K562 (cell line): ENCODE measurements around the gene OSBPL3. TPM values are rescaled to one million over a fixed set of nuclear protein-coding genes. Genes with fewer than 3 reads are reported as not detected.

Source experiments
- ATAC-seq: fragments of 200-7000 bp; cut with Tn5 transposase; 3 replicates; pipeline ENCODE4 v1.9.1; 2020; ENCODE audit warnings: moderate library complexity
- BruUV-seq: library from RNA; stranded (reverse); fragments of 400-500 nt; replicated peaks from 2 replicates; lab custom pipeline; 2021; lab: Mats Ljungman, UMichigan
- CTCF ChIA-PET: fragments of 300-600 bp; formaldehyde crosslinking; extraction: SDS; loops from one replicate; lab custom pipeline; 2021; ENCODE audit warnings: low intra/inter-chr PET ratio; lab: Yijun Ruan, JAX
- POLR2A ChIA-PET: fragments of 300-600, 350-650 bp; sonication (Branson Sonifier 250); formaldehyde crosslinking; extraction: SDS; loops from one replicate; lab custom pipeline; 2021; ENCODE audit warnings: antibody characterized with exemption, inconsistent platforms; lab: Yijun Ruan, JAX
- DNase-seq, 4 experiments: peaks; one replicate each; pipeline versions ENCODE4 v3.0.0 to v3.0.0-alpha.2; 2011 to 2018; ENCODE audit warnings: low spot score in 3 of 4, mixed read lengths in 3 of 4; ENCODE audit errors: extremely low read depth in 1 of 4
- FAIRE-seq: peaks from 2 replicates; lab custom pipeline; 2011; peaks lifted over from hg19 to GRCh38; lab: Jason Lieb, UNC
- H2AFZ ChIP-seq: 2 replicates; pipeline ENCODE4 v1.6.0; 2011; ENCODE audit warnings: low read depth, low read length, control low read depth, inconsistent platforms
- H3K27ac ChIP-seq: fragments of 200-600 bp; 3 replicates; pipeline ENCODE4 v1.8.0; 2011; ENCODE audit warnings: low read depth, mild to moderate bottlenecking, control low read depth, inconsistent platforms, low read length, moderate library complexity, mixed read lengths; ENCODE audit errors: extremely low read depth
- H3K27me3 ChIP-seq, 2 experiments: fragments of 300-600 bp in 1 of 2; 2 replicates in 1 of 2; 3 replicates in 1 of 2; pipeline versions ENCODE4 v1.6.0 to v1.8.0; 2011; ENCODE audit warnings: inconsistent platforms in 2 of 2, low read length in 2 of 2, mild to moderate bottlenecking in 1 of 2, mixed read lengths in 1 of 2, moderate library complexity in 1 of 2; ENCODE audit not compliant: control insufficient read depth in 2 of 2, insufficient read depth in 2 of 2
- H3K36me3 ChIP-seq: fragments of 300-600 bp; 3 replicates; pipeline ENCODE4 v1.8.0; 2011; ENCODE audit warnings: mild to moderate bottlenecking, low read length, inconsistent platforms; ENCODE audit not compliant: control insufficient read depth, insufficient read depth
- H3K4me1 ChIP-seq, 2 experiments: fragments of 200-600 bp in 1 of 2; replicated peaks in 1 of 2; 2 replicates in 1 of 2; 3 replicates in 1 of 2; pipeline versions ENCODE4 v1.5.1 to v1.8.0; 2011; ENCODE audit warnings: inconsistent platforms in 2 of 2, low read length in 2 of 2, mild to moderate bottlenecking in 1 of 2, mixed read lengths in 1 of 2, moderate library complexity in 1 of 2; ENCODE audit not compliant: control insufficient read depth in 2 of 2, insufficient read depth in 2 of 2
- H3K4me2 ChIP-seq: 2 replicates; pipeline ENCODE4 v1.6.1; 2011; ENCODE audit warnings: low read length, control low read depth, inconsistent platforms, mixed read lengths; ENCODE audit not compliant: insufficient read depth
- H3K4me3 ChIP-seq: fragments of 200-600 bp; sonication (generic), shearing (Covaris generic); 2 replicates; pipeline ENCODE4 v1.5.1; 2016; ENCODE audit warnings: control low read depth, inconsistent platforms
- H3K79me2 ChIP-seq: fragments of 200-600 bp; 3 replicates; pipeline ENCODE4 v1.8.0; 2011; ENCODE audit warnings: low read length, inconsistent platforms; ENCODE audit not compliant: control insufficient read depth, insufficient read depth
- H3K9ac ChIP-seq, 2 experiments: 2 replicates each; pipeline versions ENCODE4 v1.6.0 to v1.6.1; 2011; ENCODE audit warnings: low read depth in 2 of 2, low read length in 2 of 2, control low read depth in 1 of 2, inconsistent platforms in 1 of 2, mild to moderate bottlenecking in 1 of 2, mixed read lengths in 1 of 2; ENCODE audit not compliant: insufficient read depth in 1 of 2
- H3K9me1 ChIP-seq: one replicate; pipeline ENCODE4 v1.6.0; 2011; ENCODE audit warnings: inconsistent platforms, mild to moderate bottlenecking, low read length, moderate library complexity; ENCODE audit not compliant: control insufficient read depth, insufficient read depth
- H3K9me3 ChIP-seq: replicated peaks from 2 replicates; pipeline ENCODE4 v1.5.1; 2011; ENCODE audit warnings: low read depth, low read length, inconsistent platforms; ENCODE audit not compliant: control insufficient read depth, insufficient read depth
- H4K20me1 ChIP-seq: replicated peaks from 2 replicates; pipeline ENCODE4 v1.6.1; 2011; ENCODE audit warnings: low read length, inconsistent platforms, mixed read lengths; ENCODE audit not compliant: control insufficient read depth, insufficient read depth
- CBX8 ChIP-seq: fragments of 200-600 bp; sonication (generic); IDR thresholded peaks from 2 replicates; pipeline ENCODE4 v1.6.1; 2012; ENCODE audit warnings: borderline replicate concordance, mixed run types, low read depth, mild to moderate bottlenecking, moderate library complexity, mixed read lengths, low read length, control low read depth, inconsistent platforms; ENCODE audit not compliant: poor library complexity, severe bottlenecking; ENCODE audit errors: extremely low read depth
- COPS2 ChIP-seq: fragments of 450-650 bp; conservative IDR thresholded peaks from 2 replicates; pipeline ENCODE4 v1.6.1; 2016; ENCODE audit warnings: mild to moderate bottlenecking, moderate library complexity
- DPF2 ChIP-seq: fragments of 450-650 bp; IDR thresholded peaks from 2 replicates; pipeline ENCODE4 v1.6.1; 2016
- ELK1 ChIP-seq: sonication (generic); formaldehyde crosslinking; IDR thresholded peaks from 2 replicates; pipeline ENCODE4 v1.8.1; 2022; ENCODE audit warnings: missing genetic modification reagents
- ETV1 ChIP-seq: fragments of 450-650 bp; conservative IDR thresholded peaks from 2 replicates; pipeline ENCODE4 v1.6.1; 2016; ENCODE audit warnings: missing genetic modification characterization, control low read depth, low read depth, missing compliant biosample characterization
- FOSL1 ChIP-seq: fragments of 200-800 bp; sonication (Bioruptor generic); conservative IDR thresholded peaks from 2 replicates; pipeline ENCODE4 v1.6.1; 2016; ENCODE audit warnings: missing genetic modification characterization, missing compliant biosample characterization
- FOXA3 ChIP-seq, 2 experiments: fragments of 450-650 bp in 1 of 2; sonication (generic) in 1 of 2; formaldehyde crosslinking; IDR thresholded peaks in 1 of 2; conservative IDR thresholded peaks in 1 of 2; 2 replicates each; pipeline versions ENCODE4 v1.4.0 to v1.8.0; 2020 to 2022; ENCODE audit warnings: mild to moderate bottlenecking in 2 of 2, missing genetic modification reagents in 1 of 2
- GTF3C2 ChIP-seq: IDR thresholded peaks from 3 replicates; pipeline ENCODE4 v1.6.1; 2011; ENCODE audit warnings: borderline replicate concordance, mild to moderate bottlenecking, moderate library complexity; ENCODE audit not compliant: insufficient read length; ENCODE audit errors: extremely low read depth
- LEF1 ChIP-seq: fragments of 450-650 bp; IDR thresholded peaks from 2 replicates; pipeline ENCODE4 v1.6.1; 2016; ENCODE audit warnings: mild to moderate bottlenecking
- NFE2 ChIP-seq: IDR thresholded peaks from 2 replicates; pipeline ENCODE4 v1.6.1; 2014; ENCODE audit warnings: antibody characterized with exemption, low read depth
- NR1H2 ChIP-seq: sonication (generic); formaldehyde crosslinking; IDR thresholded peaks from 2 replicates; pipeline ENCODE4 v1.4.0; 2020; ENCODE audit warnings: mild to moderate bottlenecking, missing genetic modification reagents
- NRF1 ChIP-seq, 2 experiments: fragments of 450-650 bp; IDR thresholded peaks in 1 of 2; conservative IDR thresholded peaks in 1 of 2; 2 replicates each; pipeline ENCODE4 v1.6.1; 2014; ENCODE audit warnings: mild to moderate bottlenecking in 2 of 2
- RBM15 ChIP-seq: fragments of 200-400 bp; formaldehyde crosslinking; IDR thresholded peaks from 2 replicates; pipeline ENCODE4 v1.6.1; 2018; ENCODE audit warnings: mild to moderate bottlenecking, low read length, moderate library complexity; ENCODE audit not compliant: insufficient read depth
- SRSF7 ChIP-seq: fragments of 200-400 bp; formaldehyde crosslinking; optimal IDR thresholded peaks from 2 replicates; pipeline ENCODE3; 2017; ENCODE audit warnings: mild to moderate bottlenecking, low read depth, low read length
- ZEB2 ChIP-seq: fragments of 450-650 bp; IDR thresholded peaks from 2 replicates; pipeline ENCODE4 v1.6.1; 2016
- ZKSCAN8 ChIP-seq: fragments of 200-800 bp; sonication (Bioruptor generic); IDR thresholded peaks from 2 replicates; pipeline ENCODE4 v1.6.1; 2016; ENCODE audit warnings: missing genetic modification characterization, missing compliant biosample characterization
- ZNF175 ChIP-seq: fragments of 200-800 bp; sonication (Bioruptor generic); IDR thresholded peaks from 2 replicates; pipeline ENCODE4 v1.6.1; 2016; ENCODE audit warnings: low read depth, mild to moderate bottlenecking, missing genetic modification characterization, missing compliant biosample characterization
- ZNF263 ChIP-seq: sonication (generic); formaldehyde crosslinking; IDR thresholded peaks from 2 replicates; pipeline ENCODE4 v1.8.0; 2022; ENCODE audit warnings: mild to moderate bottlenecking, missing genetic modification reagents, borderline replicate concordance
- ZNF584 ChIP-seq: fragments of 200-800 bp; sonication (Bioruptor generic); IDR thresholded peaks from 2 replicates; pipeline ENCODE4 v1.6.1; 2016; ENCODE audit warnings: low read depth, mild to moderate bottlenecking, missing genetic modification characterization, missing compliant biosample characterization
- ZNF764 ChIP-seq: fragments of 250-450 bp; sonication (Bioruptor Pico); IDR thresholded peaks from 2 replicates; pipeline ENCODE4 v1.4.0; 2020; ENCODE audit warnings: low read depth, mild to moderate bottlenecking, moderate library complexity
- WGBS: fragments of 100-300 bp; shearing (Covaris generic); methylation state at CpG from one replicate; pipeline ENCODE4 v1.1.6; 2016; ENCODE audit warnings: low coverage, mixed read lengths; ENCODE audit not compliant: insufficient coverage; ENCODE audit errors: missing lambda C conversion rate; 5-methylcytosine and 5-hydroxymethylcytosine counted together
- in situ Hi-C: fragments of 300-500 bp; cut with MboI; formaldehyde crosslinking; loops from 4 replicates; pipeline ENCODE4 v1.15.0; 2018; ENCODE audit warnings: inconsistent platforms, mixed read lengths
- intact Hi-C: fragments of 100-400 bp; cut with micrococcal nuclease; formaldehyde crosslinking; loops from 2 replicates; pipeline ENCODE4 v1.14.2; 2022
- polyA plus RNA-seq, 8 experiments: library from polyadenylated mRNA; depleted of rRNA in 4 of 8; stranded (reverse) in 5 of 8; unstranded in 3 of 8; fragments of >200 nt; fragmentation: Nextera tagmentation in 2 of 8; fragmentation: Illumina TruSeq in 1 of 8; extraction: Ambion mirVana in 2 of 8; extraction: Trizol in 1 of 8; gene quantifications; 2 replicates each; pipeline versions ENCODE4 v1.2.1 to v1.2.3, GENCODE V29; 2011 to 2014; ENCODE audit warnings: inconsistent platforms in 1 of 8, missing spikeins in 1 of 8
- total RNA-seq, 7 experiments: library from RNA; depleted of rRNA in 6 of 7; stranded (reverse); fragments of >200 nt in 6 of 7; fragmentation: Illumina TruSeq in 2 of 7; extraction: Trizol in 2 of 7; gene quantifications; 2 replicates each; pipeline versions ENCODE4 v1.2.1 to v1.2.3, GENCODE V29; 2011 to 2021; ENCODE audit warnings: low replicate concordance in 1 of 7

Gene OSBPL3
- total and polyA plus RNA-seq, 9 of the 15 experiments (the other 6 are each of a cell fraction or from before 2014, with no cell fraction given) = 4.8 to 37.2 (median 26.5) TPM

DNA sequence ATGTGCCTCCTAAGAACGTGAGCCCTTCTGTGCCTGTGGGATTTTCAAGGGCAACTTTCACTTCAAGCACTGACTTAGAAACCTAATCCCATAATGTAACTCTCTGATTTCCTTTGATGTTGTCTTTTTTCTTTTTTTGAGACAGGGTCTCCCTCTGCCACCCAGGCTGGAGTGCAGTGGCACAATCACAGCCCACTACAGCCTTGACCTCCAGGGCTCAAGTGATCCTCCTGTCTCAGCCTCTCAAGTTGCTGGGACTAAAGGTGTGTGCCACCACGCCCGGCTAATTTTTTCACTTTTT lies 158.3 kb downstream of the OSBPL3 start:
- BruUV-seq = no TSS peak
- peak overlapping the region; percentile 55 for H3K4me2 ChIP-seq
- no peaks in the 10 kb centered on the region for H3K9me3 ChIP-seq
- 62% methylated on average over 3 of the region's 3 CpGs for WGBS
- no peaks in the 10 kb centered on the region for H3K27me3 ChIP-seq
- POLR2A ChIA-PET = interaction anchor here (0.6 to 1.2 kb wide), 2 partner anchors 21 to 23 kb away, joined by 3 to 5 read pairs; no protein-coding TSS in a partner anchor
- FAIRE-seq (no peak), ATAC-seq (no peak), DNase-seq (no peak)
- intact Hi-C loops = loop anchor here (2.0 kb wide), 3 partner anchors 43 to 87 kb away; no protein-coding TSS in a partner anchor
- no peaks in the 10 kb centered on the region for H3K79me2 ChIP-seq
- H3K4me1 ChIP-seq = peaks cover 18 to 38% of the 10 kb centered on the region in 2 experiments; a peak in 4 of 5 replicates
- H3K9ac ChIP-seq = peak overlapping the region in 1 of 2 experiments; percentile 35; a peak in 1 of 4 replicates
- no peaks in the 10 kb centered on the region for H3K9me1 ChIP-seq
- no peak overlapping the region for H2AFZ ChIP-seq
- H3K4me3 ChIP-seq = no peak overlapping the region
- CTCF ChIA-PET = interaction anchor here (0.7 to 3.0 kb wide), 3 partner anchors 84 to 272 kb away, joined by 3 to 24 read pairs (median 21); no protein-coding TSS in a partner anchor
- H3K27ac ChIP-seq = peak overlapping the region; percentile 80
- peaks cover 69% of the 10 kb centered on the region for H3K36me3 ChIP-seq
- in situ Hi-C loops = no loop called here
- no peaks in the 10 kb centered on the region for H4K20me1 ChIP-seq
- TF ChIP-seq NR1H2 (CRISPR knock-in tag) = no peak
- no peak for TF ChIP-seq ZNF764 (CRISPR knock-in tag)
- TF ChIP-seq COPS2 = no peak
- TF ChIP-seq ZNF175 (CRISPR knock-in tag) = no peak
- no peak for TF ChIP-seq ZNF263 (CRISPR knock-in tag)
- no peak for TF ChIP-seq ZKSCAN8 (CRISPR knock-in tag)
- TF ChIP-seq CBX8 = no peak
- no peak for TF ChIP-seq NRF1 (conservative IDR thresholded peaks at IDR 0.05 in 1 of 2, IDR thresholded peaks at IDR 0.05 in 1 of 2)
- TF ChIP-seq RBM15 = no peak
- TF ChIP-seq GTF3C2 = no peak
- 0 out of 2 replicates have a peak, but pooled peaks have one; percentile 13 for TF ChIP-seq DPF2
- TF ChIP-seq LEF1 = peak; percentile 12; the same call in 1 of the 2 replicates
- no peak for TF ChIP-seq ELK1
- peak; percentile 14; the same call in 1 of the 2 replicates for TF ChIP-seq ZNF584
- no peak for TF ChIP-seq NFE2
- TF ChIP-seq FOXA3 (CRISPR knock-in tag; conservative IDR thresholded peaks at IDR 0.05 in 1 of 2, IDR thresholded peaks at IDR 0.05 in 1 of 2) = no peak
- peak; percentile 54 for TF ChIP-seq FOSL1 (tag)
- TF ChIP-seq ETV1 (tag) = no peak
- TF ChIP-seq ZEB2 = no peak
- no peak for TF ChIP-seq SRSF7
